Measurements from ENCODE around the gene TREML2. TPM values are rescaled to one million over a fixed set of nuclear protein-coding genes. Genes with fewer than 3 reads are reported as not detected.

The TREML2 gene
- total and polyA plus RNA-seq, 12 donors: 0.01 to 0.38 (median 0.13) TPM; not detected in 7

GRCh38 chr6:41208439-41209106 is 7.6 kb upstream of the TREML2 start:
- Histone ChIP-seq H3K27ac (no peak overlapping the region), H3K9me3 (no peaks in the 10 kb centered on the region), H3K4me3 (no peak overlapping the region), H3K4me1 (no peaks in the 10 kb centered on the region), H3K36me3 (no peaks in the 10 kb centered on the region), H3K27me3 (peaks cover 0 to 23% (median 4%) of the 10 kb centered on the region in 7 donors)
- no peak for DNase-seq
- WGBS, 2 donors: 73 to 81% methylated on average over 7 of the region's 7 CpGs
- ATAC-seq: no peak
- TF ChIP-seq, protein P1, sequence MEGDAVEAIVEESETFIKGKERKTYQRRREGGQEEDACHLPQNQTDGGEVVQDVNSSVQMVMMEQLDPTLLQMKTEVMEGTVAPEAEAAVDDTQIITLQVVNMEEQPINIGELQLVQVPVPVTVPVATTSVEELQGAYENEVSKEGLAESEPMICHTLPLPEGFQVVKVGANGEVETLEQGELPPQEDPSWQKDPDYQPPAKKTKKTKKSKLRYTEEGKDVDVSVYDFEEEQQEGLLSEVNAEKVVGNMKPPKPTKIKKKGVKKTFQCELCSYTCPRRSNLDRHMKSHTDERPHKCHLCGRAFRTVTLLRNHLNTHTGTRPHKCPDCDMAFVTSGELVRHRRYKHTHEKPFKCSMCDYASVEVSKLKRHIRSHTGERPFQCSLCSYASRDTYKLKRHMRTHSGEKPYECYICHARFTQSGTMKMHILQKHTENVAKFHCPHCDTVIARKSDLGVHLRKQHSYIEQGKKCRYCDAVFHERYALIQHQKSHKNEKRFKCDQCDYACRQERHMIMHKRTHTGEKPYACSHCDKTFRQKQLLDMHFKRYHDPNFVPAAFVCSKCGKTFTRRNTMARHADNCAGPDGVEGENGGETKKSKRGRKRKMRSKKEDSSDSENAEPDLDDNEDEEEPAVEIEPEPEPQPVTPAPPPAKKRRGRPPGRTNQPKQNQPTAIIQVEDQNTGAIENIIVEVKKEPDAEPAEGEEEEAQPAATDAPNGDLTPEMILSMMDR (IDR thresholded peaks at IDR 0.05): no peak
- intact Hi-C loops (cut with DNase I): no loop called here

DNA sequence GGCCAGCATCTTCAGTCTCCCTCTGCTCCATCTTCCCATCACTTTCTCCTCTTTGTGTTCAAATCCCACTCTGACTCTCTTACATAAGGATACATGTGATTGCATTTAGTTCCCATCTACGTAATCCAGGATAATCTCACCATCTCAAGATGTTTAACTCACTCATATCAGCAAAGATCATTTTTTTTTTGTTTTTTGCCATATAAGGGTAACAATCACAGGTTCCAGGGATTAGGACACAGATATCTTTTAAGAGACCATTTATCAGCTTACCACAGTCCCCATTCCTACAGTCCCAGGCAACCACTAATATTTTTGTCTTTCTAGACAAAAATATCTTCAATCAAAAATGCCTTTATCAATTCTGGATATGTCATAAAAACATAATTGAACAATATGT is 3.2 kb upstream of the TREML2 start:
- intact Hi-C loops (cut with DNase I): no loop called here
- Histone ChIP-seq H3K27me3 (peaks cover 0 to 9% (median 0%) of the 10 kb centered on the region in 7 donors), H3K27ac (no peak overlapping the region), H3K4me1 (peaks cover 0 to 32% (median 0%) of the 10 kb centered on the region in 9 donors), H3K9me3 (no peaks in the 10 kb centered on the region), H3K36me3 (no peaks in the 10 kb centered on the region), H3K4me3 (no peak overlapping the region)
- TF ChIP-seq, protein P1 (IDR thresholded peaks at IDR 0.05): no peak
- no peak for ATAC-seq
- no peak for DNase-seq
- WGBS, 2 donors: 76 to 81% methylated on average over 1 of the region's 1 CpG

DNA sequence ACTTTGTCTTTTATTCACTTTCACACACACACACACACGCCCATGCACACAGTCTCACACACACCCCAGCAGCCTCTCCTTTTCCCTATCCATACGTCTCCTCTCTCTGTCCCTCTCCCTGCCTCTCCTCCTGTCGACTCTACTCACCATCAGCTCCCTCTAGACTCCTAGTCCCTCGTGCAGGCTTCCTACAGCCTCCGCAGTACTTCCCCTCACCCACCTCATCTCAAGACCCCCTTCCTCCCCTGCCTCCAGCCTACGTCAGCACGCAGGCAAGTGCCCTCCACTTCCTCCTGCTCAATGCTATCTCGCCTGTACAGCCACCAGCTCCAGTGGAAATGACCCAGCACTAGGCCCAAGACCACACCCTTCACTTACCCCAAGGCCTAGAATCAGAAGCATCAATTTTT is 820 bp upstream of the TREML2 start:
- Histone ChIP-seq H3K36me3 (no peaks in the 10 kb centered on the region), H3K4me1 (peaks cover 0 to 35% (median 0%) of the 10 kb centered on the region in 9 donors), H3K9me3 (no peaks in the 10 kb centered on the region), H3K27ac (peak overlapping the region in 1 of 10 donors; percentile 91), H3K4me3 (no peak overlapping the region), H3K27me3 (peaks cover 0 to 11% (median 4%) of the 10 kb centered on the region in 7 donors)
- DNase-seq: no peak
- 53 to 60% methylated on average over 8 of the region's 8 CpGs for WGBS, 2 donors
- TF ChIP-seq, protein P1 (IDR thresholded peaks at IDR 0.05): no peak
- intact Hi-C loops (cut with DNase I): no loop called here
- no peak for ATAC-seq

DNA sequence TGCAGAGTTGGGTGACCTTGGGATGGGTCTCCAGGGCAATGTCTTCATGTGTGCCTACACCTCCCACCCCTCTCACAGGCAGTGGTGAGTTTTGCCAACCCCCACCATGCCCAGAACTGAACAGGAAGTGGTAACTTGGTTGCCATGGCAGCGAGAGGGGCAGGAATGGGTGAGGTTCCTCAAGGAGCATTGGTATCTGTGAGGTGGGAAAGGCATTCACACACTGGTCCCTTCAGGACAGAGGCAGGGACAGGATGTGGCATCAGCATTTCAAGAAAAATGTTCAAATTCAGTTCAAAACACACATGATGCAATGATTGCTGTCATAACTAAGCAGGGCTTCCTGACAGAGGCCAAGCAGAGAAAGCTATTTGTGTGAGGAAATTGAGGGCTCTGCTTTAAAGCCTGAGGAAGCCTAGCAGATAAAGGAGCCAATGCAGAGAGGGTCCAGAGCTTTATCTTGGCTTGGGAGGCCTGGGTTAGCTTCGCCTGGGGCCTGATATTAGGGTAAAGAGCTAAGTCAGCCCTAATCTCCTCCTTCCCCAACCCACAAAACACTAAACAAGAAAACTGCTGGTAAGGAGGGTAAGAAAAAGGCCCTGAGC is 551 bp downstream of the TREML2 start:
- Histone ChIP-seq H3K9me3 (no peaks in the 10 kb centered on the region), H3K36me3 (no peaks in the 10 kb centered on the region), H3K27me3 (peaks cover 0 to 24% (median 13%) of the 10 kb centered on the region in 7 donors), H3K4me3 (no peak overlapping the region), H3K4me1 (peaks cover 0 to 35% (median 0%) of the 10 kb centered on the region in 9 donors), H3K27ac (peak overlapping the region in 3 of 10 donors; percentile 8 to 91 (median 67))
- intact Hi-C loops (cut with DNase I): no loop called here
- peak in 6 of 8 donors; percentile 29 to 66 (median 51) for ATAC-seq
- TF ChIP-seq, protein P1 (IDR thresholded peaks at IDR 0.05): no peak
- 64 to 71% methylated on average over 2 of the region's 2 CpGs for WGBS, 2 donors
- DNase-seq: no peak
